ENCODE data around the gene FDXACB1. TPM values are rescaled to one million over a fixed set of nuclear protein-coding genes. Genes with fewer than 3 reads are reported as not detected.

FDXACB1 gene, protein sequence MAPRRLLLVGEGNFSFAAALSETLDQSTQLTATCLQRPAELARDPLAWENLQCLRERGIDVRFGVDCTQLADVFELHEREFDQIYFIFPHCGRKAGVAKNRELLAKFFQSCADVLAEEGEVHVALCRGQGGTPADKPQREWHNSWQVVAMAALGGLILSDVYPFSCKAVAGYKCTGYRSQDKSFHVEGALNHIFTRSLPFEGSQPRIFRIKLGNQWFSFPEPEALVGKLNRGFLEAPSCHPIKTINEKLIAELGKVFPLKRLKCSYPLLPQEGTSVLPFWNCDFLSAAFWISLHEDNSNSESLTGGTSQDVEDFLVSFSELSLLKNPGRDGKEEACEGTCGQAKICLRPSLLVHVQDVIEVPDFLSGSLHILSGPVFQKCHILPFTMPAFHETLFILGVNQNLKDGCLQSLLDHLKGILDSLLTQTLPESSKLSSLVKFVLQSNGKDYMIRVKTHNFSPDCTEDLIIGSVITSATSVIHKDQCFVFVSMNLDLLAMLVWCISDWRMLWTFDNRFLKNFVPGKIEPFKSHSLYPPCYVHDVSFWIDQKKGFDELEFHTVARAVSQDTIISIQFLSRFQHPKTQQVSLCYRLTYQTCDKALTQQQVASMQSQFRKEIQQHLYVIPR
- 3.0 and 3.3 TPM in 2 replicates for total RNA-seq (2012; rRNA removed)
- 1.3 and 1.7 TPM in 2 replicates for polyA plus RNA-seq (2012; rRNA removed)
- 0.51 and 0.83 TPM in 2 replicates for polyA plus RNA-seq (2012; cell fraction: cytosol; rRNA removed)
- polyA plus RNA-seq (2012; cell fraction: nucleus; rRNA removed; ENCODE audit: low replicate concordance), result 0.48 and 1.6 TPM in 2 replicates
- Bru-seq, nascent RNA, result percentile 33 among the genes with signal in this experiment
- percentile 38 among the genes with signal in this experiment for BruChase-seq, experiment 1, labeled RNA remaining after a 6-hour chase
- percentile 50 among the genes with signal in this experiment for BruChase-seq, experiment 2, labeled RNA remaining after a 2-hour chase
- long read RNA-seq, partial matches to known transcripts, result 0 of 1 reads
- long read RNA-seq, other reads (novel, unspliced or antisense), result 0 of 1 reads

GRCh38 chr11:111878849-111879636 lies at the start of gene FDXACB1, which contains the start of gene CFAP68:
Gene FDXACB1 (minus strand): TSS chr11:111879165. CDS start chr11:111879132, 33 bp downstream.
Gene CFAP68 (plus strand): TSS chr11:111879541. CDS start chr11:111879561, 20 bp downstream.
- peak within 1 kb of the TSS; percentile 87 to 100 for H4K8ac ChIP-seq (ENCODE audit: low read depth in 2 of 2, low read length in 2 of 2)
- H3K14ac ChIP-seq (replicated peaks; ENCODE audit: low read depth, low read length), result peak within 1 kb of the TSS; percentile 100
- peaks cover 0 to 11% of the 10 kb centered on the region in 2 experiments; a peak in 3 of 4 replicates for H3K79me1 ChIP-seq (ENCODE audit: low read depth in 1 of 2, low read length in 2 of 2)
- H3K4me2 ChIP-seq (ENCODE audit: low read depth, low read length), result peak within 1 kb of the TSS; percentile 77
- peak within 1 kb of the TSS; percentile 95 for H2BK20ac ChIP-seq (ENCODE audit: low read depth, low read length)
- peaks cover 3% of the 10 kb centered on the region; the same call in 1 of the 2 replicates for H3K9me1 ChIP-seq (ENCODE audit: insufficient read depth, low read length)
- ATAC-seq (ENCODE audit: low read depth) (peak; percentile 95), DNase-seq (peak; percentile 97)
- WGBS, 2 experiments (ENCODE audit: extremely low coverage in 2 of 2, insufficient read length in 1 of 2), result 0% methylated on average over 14 of the region's 55 CpGs; no CpG with 5 or more reads in 1 of the 2 experiments
- peak within 1 kb of the TSS; percentile 95 for H2BK5ac ChIP-seq (ENCODE audit: low read depth, low read length, poor library complexity, severe bottlenecking)
- dilution Hi-C loops (cut with HindIII; ENCODE audit: low sequenced_read_pairs, unreplicated experiment) (no loop called here), in situ Hi-C loops (cut with MboI; ENCODE audit: low sequenced_read_pairs) (loop anchor here (5.0 kb wide), 1 partner anchor 113 kb away; no protein-coding TSS in a partner anchor), intact Hi-C loops (cut with micrococcal nuclease) (loop anchor here (1.0 to 10.0 kb wide), 10 partner anchors 48 to 401 kb away; partner anchors contain the start of genes DIXDC1, DLAT, NKAPD1 and PIH1D2)
- no peaks in the 10 kb centered on the region; the same call in 1 of the 2 replicates for H3K36me3 ChIP-seq (ENCODE audit: control insufficient read depth, insufficient read depth, low read length)
- CTCF ChIA-PET, result interaction anchor here (0.8 kb wide), 1 partner anchor 119 kb away, joined by 3 read pairs; no protein-coding TSS in a partner anchor
- BruUV-seq (replicated peaks), result no TSS peak
- H3K4ac ChIP-seq (ENCODE audit: low read depth, low read length), result peak within 1 kb of the TSS; percentile 100
- peak within 1 kb of the TSS; percentile 93 for H2AK9ac ChIP-seq (replicated peaks; ENCODE audit: low read depth, low read length, poor library complexity)
- peak within 1 kb of the TSS; percentile 92 for H3K18ac ChIP-seq (ENCODE audit: low read depth, low read length)
- H4K20me1 ChIP-seq (ENCODE audit: insufficient read depth, low read length), result no peaks in the 10 kb centered on the region
- peak within 1 kb of the TSS; percentile 97; the same call in 2 of the 3 replicates for H2BK15ac ChIP-seq (ENCODE audit: low read depth, low read length)
- peak within 1 kb of the TSS; percentile 97 for H3K56ac ChIP-seq (ENCODE audit: extremely low read depth, insufficient read depth, low read length)
- peak within 1 kb of the TSS; percentile 88 for H2AK5ac ChIP-seq (ENCODE audit: low read depth, low read length)
- peak within 1 kb of the TSS; percentile 88 for H3K27ac ChIP-seq (ENCODE audit: insufficient read depth, low read length)
- peaks cover 3% of the 10 kb centered on the region; the same call in 1 of the 2 replicates for H3K4me1 ChIP-seq (ENCODE audit: control insufficient read depth, insufficient read depth, low read length)
- H3K27me3 ChIP-seq (ENCODE audit: control insufficient read depth, insufficient read depth, low read length), result no peaks in the 10 kb centered on the region
- H3K23ac ChIP-seq (ENCODE audit: low read depth, low read length), result peak within 1 kb of the TSS; percentile 99
- no peaks in the 10 kb centered on the region for H3K9me3 ChIP-seq (ENCODE audit: control insufficient read depth, insufficient read depth, low read length)
- H2AFZ ChIP-seq (replicated peaks; ENCODE audit: low read length, poor library complexity), result peak within 1 kb of the TSS; percentile 100
- H3K9ac ChIP-seq (ENCODE audit: low read depth, low read length), result peak within 1 kb of the TSS; percentile 78
- H4K91ac ChIP-seq (ENCODE audit: insufficient read depth, low read depth, low read length), result peak within 1 kb of the TSS; percentile 100
- peak within 1 kb of the TSS; percentile 99 for H2BK120ac ChIP-seq (ENCODE audit: low read depth, low read length)
- peak within 1 kb of the TSS; percentile 97 for H4K5ac ChIP-seq (ENCODE audit: low read depth, low read length)
- H3K4me3 ChIP-seq (ENCODE audit: insufficient read depth, low read depth, low read length), result peak within 1 kb of the TSS; percentile 71
- POLR2A ChIA-PET (ENCODE audit: unreplicated experiment), result no interaction called here
- TF ChIP-seq RAD21 (IDR thresholded peaks at IDR 0.05; ENCODE audit: low read length) (peak; percentile 97), BHLHE40 (IDR thresholded peaks at IDR 0.05; ENCODE audit: low read depth, low read length) (no peak), MAFK (IDR thresholded peaks at IDR 0.05; ENCODE audit: low read depth, low read length) (no peak), RFX5 (IDR thresholded peaks at IDR 0.05; ENCODE audit: low read depth, low read length) (no peak), NFE2L2 (IDR thresholded peaks at IDR 0.05; ENCODE audit: low read depth, low read length) (no peak), MAZ (IDR thresholded peaks at IDR 0.05; ENCODE audit: borderline replicate concordance, low read depth, low read length) (peak; percentile 80; the same call in 1 of the 2 replicates), MXI1 (IDR thresholded peaks at IDR 0.05; ENCODE audit: borderline replicate concordance, low read depth, low read length) (0 out of 2 replicates have a peak, but pooled peaks have one; percentile 80)
- TF ChIP-seq, protein P1, sequence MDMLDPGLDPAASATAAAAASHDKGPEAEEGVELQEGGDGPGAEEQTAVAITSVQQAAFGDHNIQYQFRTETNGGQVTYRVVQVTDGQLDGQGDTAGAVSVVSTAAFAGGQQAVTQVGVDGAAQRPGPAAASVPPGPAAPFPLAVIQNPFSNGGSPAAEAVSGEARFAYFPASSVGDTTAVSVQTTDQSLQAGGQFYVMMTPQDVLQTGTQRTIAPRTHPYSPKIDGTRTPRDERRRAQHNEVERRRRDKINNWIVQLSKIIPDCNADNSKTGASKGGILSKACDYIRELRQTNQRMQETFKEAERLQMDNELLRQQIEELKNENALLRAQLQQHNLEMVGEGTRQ (IDR thresholded peaks at IDR 0.05; ENCODE audit: low read depth, low read length), result peak; percentile 11; the same call in 1 of the 2 replicates
- TF ChIP-seq, protein P2, sequence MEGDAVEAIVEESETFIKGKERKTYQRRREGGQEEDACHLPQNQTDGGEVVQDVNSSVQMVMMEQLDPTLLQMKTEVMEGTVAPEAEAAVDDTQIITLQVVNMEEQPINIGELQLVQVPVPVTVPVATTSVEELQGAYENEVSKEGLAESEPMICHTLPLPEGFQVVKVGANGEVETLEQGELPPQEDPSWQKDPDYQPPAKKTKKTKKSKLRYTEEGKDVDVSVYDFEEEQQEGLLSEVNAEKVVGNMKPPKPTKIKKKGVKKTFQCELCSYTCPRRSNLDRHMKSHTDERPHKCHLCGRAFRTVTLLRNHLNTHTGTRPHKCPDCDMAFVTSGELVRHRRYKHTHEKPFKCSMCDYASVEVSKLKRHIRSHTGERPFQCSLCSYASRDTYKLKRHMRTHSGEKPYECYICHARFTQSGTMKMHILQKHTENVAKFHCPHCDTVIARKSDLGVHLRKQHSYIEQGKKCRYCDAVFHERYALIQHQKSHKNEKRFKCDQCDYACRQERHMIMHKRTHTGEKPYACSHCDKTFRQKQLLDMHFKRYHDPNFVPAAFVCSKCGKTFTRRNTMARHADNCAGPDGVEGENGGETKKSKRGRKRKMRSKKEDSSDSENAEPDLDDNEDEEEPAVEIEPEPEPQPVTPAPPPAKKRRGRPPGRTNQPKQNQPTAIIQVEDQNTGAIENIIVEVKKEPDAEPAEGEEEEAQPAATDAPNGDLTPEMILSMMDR (conservative IDR thresholded peaks at IDR 0.05; ENCODE audit: low read depth, low read length), result peak; percentile 99
